ENCODE data around the gene NAPA.

The NAPA gene

DNA sequence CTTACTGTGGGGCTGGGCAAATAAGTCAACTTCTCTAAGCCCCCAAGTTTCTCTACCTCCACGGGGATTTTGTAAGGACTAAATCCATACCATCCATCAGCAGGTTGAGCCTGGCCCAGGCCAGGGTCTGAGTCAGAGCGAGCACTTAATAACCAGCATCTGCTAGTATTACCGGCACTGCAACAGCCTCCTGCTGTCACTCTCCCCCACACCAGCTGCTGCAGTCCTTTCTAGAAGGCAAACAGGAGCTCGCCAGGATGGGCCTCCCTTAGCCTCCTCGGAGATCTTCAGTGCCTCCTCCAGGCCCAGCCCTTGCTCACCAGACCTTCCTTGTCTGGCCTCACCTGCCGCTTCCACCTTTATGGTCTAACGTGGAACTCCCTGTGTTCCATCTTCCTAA, 3.2 kb downstream of the NAPA start:
- H3K27ac Mint-ChIP-seq = peak overlapping the region; percentile 99
- peaks cover 81% of the 10 kb centered on the region for H3K4me1 Mint-ChIP-seq
- peaks cover 32% of the 10 kb centered on the region for H3K36me3 Mint-ChIP-seq
- H3K9me3 Mint-ChIP-seq = no peaks in the 10 kb centered on the region
- H3K4me3 Mint-ChIP-seq = peak overlapping the region; percentile 100
- no peak for ATAC-seq
- DNase-seq (ENCODE audit: low spot score in 2 of 2) = no peak

DNA sequence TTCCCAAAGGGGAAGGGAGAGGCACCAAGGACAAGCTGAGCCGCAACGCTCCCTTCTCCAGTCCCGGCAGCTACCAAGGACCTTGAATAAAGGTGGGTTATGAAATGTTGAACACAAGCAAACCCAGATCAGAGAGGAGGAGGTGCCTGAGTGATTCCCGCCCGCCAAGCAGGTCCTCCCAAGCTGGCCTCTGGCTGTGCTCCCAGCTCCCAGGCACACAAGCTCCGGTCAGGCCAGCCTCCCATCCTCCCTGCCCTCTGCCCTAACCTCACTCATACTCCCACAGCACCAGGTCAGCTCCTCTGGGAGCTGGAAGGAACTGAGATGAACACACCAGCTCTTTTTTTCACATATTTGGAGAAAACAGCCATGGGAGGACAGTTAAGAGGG, 3.7 kb downstream of the NAPA start:
- DNase-seq (ENCODE audit: low spot score in 2 of 2) = no peak
- H3K4me3 Mint-ChIP-seq = no peak overlapping the region
- H3K27ac Mint-ChIP-seq = peak overlapping the region; percentile 99
- peaks cover 36% of the 10 kb centered on the region for H3K36me3 Mint-ChIP-seq
- peaks cover 76% of the 10 kb centered on the region for H3K4me1 Mint-ChIP-seq
- ATAC-seq = no peak
- H3K9me3 Mint-ChIP-seq = no peaks in the 10 kb centered on the region

DNA sequence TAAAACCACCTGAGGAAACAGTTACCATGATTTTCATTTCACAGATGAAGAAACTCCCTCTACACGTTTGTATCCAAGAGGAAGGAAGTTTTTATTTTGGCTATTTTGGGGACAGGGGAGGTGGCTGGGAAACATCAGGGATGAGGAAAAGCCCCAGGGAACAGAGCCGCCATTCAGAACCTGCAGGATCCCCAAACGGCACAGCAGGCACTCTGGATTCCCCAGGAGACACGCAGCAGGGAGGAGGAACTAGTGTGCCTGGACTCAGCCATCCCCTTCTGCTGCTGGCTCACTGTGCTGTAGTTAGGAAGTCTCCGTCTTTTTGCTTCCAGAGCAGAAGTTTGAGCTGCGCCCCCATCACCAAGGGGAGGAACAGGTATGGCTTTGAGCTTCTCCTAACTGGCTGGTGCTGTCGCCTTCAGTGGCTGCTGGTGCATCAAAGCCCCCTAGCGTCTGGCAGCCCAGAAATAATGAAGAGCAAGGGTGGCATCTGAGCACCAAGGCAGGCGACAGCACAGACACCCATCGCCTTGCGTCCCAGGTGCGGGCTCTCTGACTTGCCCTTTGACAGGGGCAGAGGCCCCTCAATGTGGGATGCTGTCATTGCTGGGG, 4.2 kb downstream of the NAPA start:
- DNase-seq (ENCODE audit: low spot score in 2 of 2) (no peak), ATAC-seq (no peak)
- Mint-ChIP-seq H3K4me1 (peaks cover 71% of the 10 kb centered on the region), H3K36me3 (peaks cover 32% of the 10 kb centered on the region), H3K4me3 (no peak overlapping the region), H3K27ac (peak overlapping the region; percentile 99), H3K9me3 (no peaks in the 10 kb centered on the region)

DNA sequence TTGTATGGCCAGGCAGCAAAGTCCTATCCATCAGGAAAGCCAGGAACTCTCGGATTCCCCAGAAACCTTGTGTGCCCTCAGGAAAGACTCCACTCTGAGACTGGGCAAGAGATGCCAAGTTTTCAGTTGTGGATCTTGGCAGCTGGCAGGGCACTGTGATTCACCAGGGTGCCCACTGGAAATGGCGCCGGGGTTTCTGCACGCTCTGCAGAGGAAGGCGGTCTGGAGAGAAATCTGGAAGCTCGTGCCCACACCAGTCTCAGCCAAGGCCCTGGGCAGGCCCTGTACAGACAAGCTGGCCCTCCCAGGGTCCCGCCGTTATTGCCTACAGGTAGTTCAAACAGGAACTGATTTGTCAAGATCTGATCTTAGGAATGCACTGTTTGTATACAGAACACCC, 4.9 kb downstream of the NAPA start:
- Mint-ChIP-seq H3K9me3 (no peaks in the 10 kb centered on the region), H3K36me3 (peaks cover 30% of the 10 kb centered on the region), H3K27ac (peak overlapping the region; percentile 99), H3K4me3 (no peak overlapping the region), H3K4me1 (peaks cover 68% of the 10 kb centered on the region)
- ATAC-seq = no peak
- no peak for DNase-seq (ENCODE audit: low spot score in 2 of 2)

DNA sequence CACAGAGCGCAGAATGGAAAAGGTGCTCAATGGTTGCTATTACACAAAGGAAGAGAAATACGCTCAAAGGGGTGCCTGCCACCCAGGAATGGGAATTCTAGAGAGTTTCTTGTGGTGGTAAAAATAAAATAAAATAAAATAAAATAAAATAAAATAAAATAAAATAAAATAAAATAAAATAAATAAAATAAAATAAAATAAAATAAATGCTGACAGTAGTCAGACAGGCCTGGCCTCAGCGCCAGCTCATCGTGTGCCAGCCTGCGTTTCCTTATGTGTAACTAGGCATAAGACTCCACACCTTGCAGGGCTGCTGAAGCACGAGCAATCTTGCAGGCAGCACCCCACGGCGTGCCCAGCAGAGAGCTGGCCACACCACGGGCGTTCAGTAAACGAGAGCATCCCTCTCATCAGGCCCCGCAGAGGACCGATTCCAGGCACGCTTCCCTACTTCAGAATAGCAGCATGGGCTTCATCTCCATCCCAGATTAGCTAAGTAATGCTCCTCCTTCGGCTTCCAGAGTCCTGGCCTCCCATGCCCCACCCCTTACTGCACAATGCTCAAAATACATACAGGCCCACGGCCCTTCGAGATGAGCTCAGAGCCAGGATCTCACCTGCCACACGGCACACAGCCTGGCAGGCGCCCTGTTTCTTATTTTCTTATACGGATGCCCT, 5.6 kb downstream of the NAPA start:
- Mint-ChIP-seq H3K4me1 (peaks cover 61% of the 10 kb centered on the region), H3K27ac (peak overlapping the region; percentile 99), H3K36me3 (peaks cover 28% of the 10 kb centered on the region), H3K4me3 (no peak overlapping the region), H3K9me3 (no peaks in the 10 kb centered on the region)
- no peak for DNase-seq (ENCODE audit: low spot score in 2 of 2)
- ATAC-seq = no peak

DNA sequence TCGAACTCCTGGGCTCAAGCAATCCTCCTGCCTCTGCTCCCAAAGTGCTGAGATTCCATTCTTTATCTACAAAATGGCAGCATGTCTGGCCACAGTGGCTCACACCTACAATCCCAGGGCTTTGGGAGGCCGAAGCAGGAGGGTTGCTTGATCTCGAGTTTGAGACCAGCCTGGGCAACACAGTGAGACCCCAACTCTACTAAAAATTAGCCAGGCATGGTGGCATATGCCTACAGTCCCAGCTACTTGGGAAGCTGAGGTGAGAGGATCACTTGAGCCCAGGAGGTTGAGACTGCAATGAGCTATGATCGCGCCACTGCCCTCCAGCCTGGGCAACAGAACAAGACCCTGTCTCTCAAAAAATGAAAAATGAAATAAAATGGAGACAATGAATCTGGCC, 6.1 kb downstream of the NAPA start:
- H3K27ac Mint-ChIP-seq = peak overlapping the region; percentile 72
- peaks cover 55% of the 10 kb centered on the region for H3K4me1 Mint-ChIP-seq
- peaks cover 28% of the 10 kb centered on the region for H3K36me3 Mint-ChIP-seq
- ATAC-seq (no peak), DNase-seq (ENCODE audit: low spot score in 2 of 2) (no peak)
- no peaks in the 10 kb centered on the region for H3K9me3 Mint-ChIP-seq
- no peak overlapping the region for H3K4me3 Mint-ChIP-seq

DNA sequence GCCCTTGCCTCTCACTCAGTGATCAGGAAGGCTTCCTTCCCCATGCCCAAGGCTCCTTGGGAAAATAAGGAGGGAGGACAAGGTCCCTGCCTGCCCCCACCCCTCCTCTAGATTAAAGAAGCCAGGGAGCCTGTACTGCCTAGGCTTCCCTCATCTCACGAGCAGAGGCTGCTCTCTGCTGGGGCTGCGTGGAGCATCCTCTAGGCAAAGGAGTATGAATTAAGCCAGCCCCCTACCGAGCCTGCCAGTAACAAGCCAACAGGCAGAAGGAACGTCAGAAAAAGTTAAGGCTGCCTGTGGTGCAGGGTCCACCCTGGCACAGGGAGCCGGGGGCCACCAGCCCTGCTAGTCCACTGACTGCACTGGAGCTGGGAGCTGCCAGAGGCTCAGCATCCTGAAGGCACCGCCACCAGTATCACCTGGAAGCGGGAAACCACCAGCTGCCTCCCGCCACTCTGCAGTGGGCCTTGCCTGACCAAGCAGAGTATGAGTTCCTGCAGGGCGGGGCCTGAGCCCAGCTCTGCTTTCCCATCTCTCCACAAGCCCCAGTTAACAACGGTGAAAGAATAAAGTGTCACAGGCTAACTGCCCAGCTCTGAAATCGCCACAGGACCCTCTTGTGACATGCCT, 6.8 kb downstream of the NAPA start:
- Mint-ChIP-seq H3K9me3 (no peaks in the 10 kb centered on the region), H3K4me1 (peaks cover 49% of the 10 kb centered on the region), H3K36me3 (peaks cover 27% of the 10 kb centered on the region), H3K27ac (peak overlapping the region; percentile 83), H3K4me3 (no peak overlapping the region)
- DNase-seq (ENCODE audit: low spot score in 2 of 2) (no peak), ATAC-seq (no peak)

DNA sequence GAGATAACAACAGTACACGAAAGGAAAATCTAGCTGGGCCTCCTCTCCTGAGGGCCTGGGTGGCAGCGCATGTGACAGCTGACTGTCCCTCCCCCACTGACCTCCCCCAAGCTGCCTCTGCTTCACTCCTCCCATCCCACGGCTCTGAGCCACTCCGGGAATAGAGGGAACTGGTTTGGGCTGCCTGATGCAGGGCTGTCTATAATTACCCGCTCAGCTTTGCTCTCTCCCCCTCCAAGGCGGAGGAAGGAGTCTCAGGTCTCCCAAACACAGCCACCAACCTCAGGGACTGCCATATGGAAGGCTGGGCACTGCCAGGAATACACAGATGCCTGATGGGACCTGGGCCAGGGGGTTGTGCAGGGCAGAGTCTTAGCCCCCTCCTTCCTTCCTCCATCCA, 7.9 kb downstream of the NAPA start:
- Mint-ChIP-seq H3K9me3 (no peaks in the 10 kb centered on the region), H3K4me1 (peaks cover 38% of the 10 kb centered on the region), H3K4me3 (no peak overlapping the region), H3K27ac (peak overlapping the region; percentile 83), H3K36me3 (peaks cover 38% of the 10 kb centered on the region)
- no peak for DNase-seq (ENCODE audit: low spot score in 2 of 2)
- ATAC-seq = no peak

DNA sequence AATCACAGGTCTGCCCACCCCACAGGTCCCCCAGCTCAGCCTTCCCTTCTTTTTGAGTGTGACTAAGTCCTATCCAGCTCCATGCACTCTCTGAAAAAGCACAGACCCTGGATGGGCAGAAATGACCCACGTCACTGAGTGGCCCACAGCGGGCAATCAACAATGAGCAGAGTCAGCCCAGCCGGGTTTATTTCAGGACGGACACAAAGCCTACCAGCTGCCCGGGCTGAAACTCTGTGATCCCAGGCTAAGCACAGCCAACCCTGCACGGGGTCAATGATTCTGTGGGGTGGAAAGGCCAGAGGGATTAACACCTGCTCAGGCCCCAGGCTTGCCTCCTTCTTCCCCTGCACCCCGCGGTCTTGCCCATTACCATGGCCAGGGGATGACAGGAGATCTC, 8.4 kb downstream of the NAPA start:
- Mint-ChIP-seq H3K4me3 (no peak overlapping the region), H3K27ac (peak overlapping the region; percentile 83), H3K36me3 (peaks cover 43% of the 10 kb centered on the region), H3K9me3 (no peaks in the 10 kb centered on the region), H3K4me1 (peaks cover 33% of the 10 kb centered on the region)
- DNase-seq (ENCODE audit: low spot score in 2 of 2) = no peak
- ATAC-seq = no peak

DNA sequence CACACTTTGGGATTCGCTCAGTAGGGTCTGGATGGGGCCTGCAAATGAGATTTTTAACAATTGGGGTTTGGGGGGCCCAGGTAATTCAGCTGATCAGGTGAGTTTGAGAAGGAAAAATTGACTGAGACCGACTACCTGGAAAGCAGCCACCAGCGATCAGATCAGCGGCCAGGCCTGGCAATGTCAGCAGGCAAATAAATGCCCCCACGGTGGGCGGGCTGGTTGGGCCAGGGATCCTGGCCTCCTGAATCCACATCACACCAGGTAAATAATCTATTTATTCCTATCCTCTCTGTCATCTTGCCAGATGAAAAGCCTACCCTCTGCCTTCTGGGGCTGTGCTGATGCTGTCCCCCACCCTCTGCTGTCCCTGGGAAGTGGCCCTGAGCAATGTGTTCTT, 9.4 kb downstream of the NAPA start:
- no peaks in the 10 kb centered on the region for H3K9me3 Mint-ChIP-seq
- H3K4me3 Mint-ChIP-seq = no peak overlapping the region
- ATAC-seq (no peak), DNase-seq (ENCODE audit: low spot score in 2 of 2) (no peak)
- no peak overlapping the region for H3K27ac Mint-ChIP-seq
- H3K36me3 Mint-ChIP-seq = peaks cover 49% of the 10 kb centered on the region
- peaks cover 23% of the 10 kb centered on the region for H3K4me1 Mint-ChIP-seq

DNA sequence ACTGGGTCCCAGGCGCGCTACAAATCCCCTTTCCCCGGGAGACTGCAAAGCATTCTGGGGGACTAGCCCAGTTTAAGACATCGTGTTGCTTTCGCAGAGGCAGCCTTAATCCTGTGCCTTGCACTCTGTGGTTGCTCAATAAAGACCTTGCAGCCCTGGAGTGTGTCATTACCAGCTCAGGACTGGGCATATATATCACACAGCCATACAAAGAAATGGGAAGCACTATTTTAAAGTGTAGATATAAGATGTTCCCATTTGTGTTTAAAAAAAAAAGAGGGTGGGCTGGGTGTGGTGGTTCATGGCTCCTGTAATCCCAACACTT, 11.1 kb downstream of the NAPA start:
- ATAC-seq (no peak), DNase-seq (ENCODE audit: low spot score in 2 of 2) (no peak)
- H3K4me1 Mint-ChIP-seq = peaks cover 19% of the 10 kb centered on the region
- H3K27ac Mint-ChIP-seq = peak overlapping the region; percentile 50
- no peaks in the 10 kb centered on the region for H3K9me3 Mint-ChIP-seq
- H3K36me3 Mint-ChIP-seq = peaks cover 57% of the 10 kb centered on the region
- H3K4me3 Mint-ChIP-seq = no peak overlapping the region

DNA sequence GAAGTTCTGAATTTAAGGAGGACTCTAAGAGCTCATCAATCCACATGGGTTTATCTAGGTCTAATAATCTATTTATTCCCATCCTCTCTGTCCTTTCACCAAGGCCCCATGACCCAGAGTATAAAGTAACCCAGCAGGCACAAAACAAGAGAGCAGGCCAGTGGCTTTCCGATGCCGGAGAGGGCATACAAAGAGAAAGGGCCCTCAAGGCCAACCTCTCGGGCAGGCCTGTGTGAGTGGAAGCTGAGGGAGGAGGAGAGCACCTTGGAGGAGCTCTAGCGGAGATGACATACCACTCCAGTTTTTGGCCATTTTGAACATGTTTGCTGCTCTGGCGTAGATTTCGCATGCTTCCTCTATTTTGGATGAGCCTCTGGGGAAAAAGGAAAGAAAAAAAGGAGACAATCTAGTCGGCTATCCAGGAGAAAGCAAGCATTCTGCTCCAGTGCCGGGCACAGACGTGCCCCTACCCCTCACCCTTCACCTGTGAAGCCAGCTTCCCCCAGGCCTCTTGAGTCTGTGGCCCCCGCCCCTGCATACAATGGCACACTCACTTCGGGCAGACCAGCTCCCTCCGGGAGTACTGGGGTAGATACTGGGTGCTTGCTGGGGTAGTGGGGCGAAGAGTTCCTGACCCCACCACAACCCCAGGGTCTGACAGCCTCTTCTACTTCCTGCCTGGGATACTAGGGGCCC, 11.6 kb downstream of the NAPA start:
- H3K4me1 Mint-ChIP-seq = peaks cover 19% of the 10 kb centered on the region
- H3K36me3 Mint-ChIP-seq = peaks cover 57% of the 10 kb centered on the region
- DNase-seq (ENCODE audit: low spot score in 2 of 2) = no peak
- peak overlapping the region; percentile 50 for H3K27ac Mint-ChIP-seq
- H3K4me3 Mint-ChIP-seq = no peak overlapping the region
- ATAC-seq = no peak
- H3K9me3 Mint-ChIP-seq = no peaks in the 10 kb centered on the region

DNA sequence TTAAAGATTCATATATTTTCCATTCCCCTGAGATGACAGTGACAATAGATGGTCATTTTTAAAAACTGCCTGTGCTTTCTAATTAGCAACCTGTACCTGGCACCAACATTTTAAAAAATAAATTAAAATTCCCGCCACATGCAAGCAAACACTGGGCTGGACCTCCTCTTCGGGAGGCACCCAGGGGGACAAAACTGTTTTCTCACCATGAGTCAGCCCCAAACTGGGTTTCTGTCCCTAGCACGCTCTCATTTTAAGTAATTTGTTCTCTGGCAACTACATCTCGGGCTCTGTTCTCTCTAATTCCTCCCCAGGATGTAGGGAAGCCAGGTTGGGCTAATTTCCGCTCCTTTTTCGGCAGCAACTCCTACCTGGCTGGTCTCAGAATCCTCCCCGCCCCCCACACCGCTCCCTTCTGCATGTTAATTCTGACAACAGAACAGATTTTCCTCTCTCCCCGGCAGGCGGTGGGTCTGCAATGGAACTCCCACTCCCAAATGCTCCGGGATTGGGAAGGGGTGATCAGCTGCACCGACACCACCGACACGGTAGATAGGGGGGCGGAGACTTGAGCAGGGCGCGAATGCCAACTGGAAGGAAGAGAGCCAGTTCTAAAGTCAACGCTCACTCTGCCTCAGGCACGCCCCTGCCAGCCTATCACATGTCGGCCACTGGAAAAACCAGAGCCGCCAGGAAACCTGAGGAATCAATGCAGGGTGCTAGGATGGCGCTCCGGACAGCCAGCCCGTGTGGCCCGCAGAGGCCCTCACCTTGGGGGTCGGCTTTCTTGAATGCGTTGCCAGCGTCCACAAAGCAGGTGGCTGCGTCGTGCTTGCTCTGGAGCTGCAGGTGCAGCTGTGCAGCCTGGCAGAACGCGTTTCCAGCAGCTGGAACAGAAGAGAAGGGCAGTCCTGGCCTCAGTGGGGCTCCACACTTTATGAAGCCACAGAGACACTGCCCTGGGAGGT, 14.7 kb downstream of the NAPA start:
- Mint-ChIP-seq H3K27ac (peak overlapping the region; percentile 68), H3K4me1 (peaks cover 13% of the 10 kb centered on the region)
- ATAC-seq = no peak

DNA sequence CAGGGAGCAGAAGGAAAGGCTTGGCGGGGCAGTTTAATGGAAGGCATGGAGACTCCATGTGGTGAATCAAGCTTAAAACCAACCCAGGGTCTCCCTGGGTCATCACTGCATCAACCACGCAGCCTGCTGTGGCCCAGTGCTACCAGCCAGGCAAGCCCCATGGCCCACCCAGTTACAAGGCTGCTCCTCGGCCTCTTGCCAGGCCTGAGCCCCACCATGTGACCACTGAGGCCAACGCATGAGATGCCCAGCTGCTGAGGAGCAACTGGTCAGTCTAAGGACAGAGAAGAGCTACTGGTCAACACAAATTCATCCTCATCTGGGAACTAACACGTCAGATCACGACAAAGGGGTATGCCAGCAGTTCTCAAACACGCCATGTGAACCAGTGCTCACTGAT, 15.5 kb downstream of the NAPA start:
- no peak overlapping the region for H3K4me3 Mint-ChIP-seq
- DNase-seq (ENCODE audit: low spot score in 2 of 2) = no peak
- no peak for ATAC-seq
- peak overlapping the region; percentile 76 for H3K27ac Mint-ChIP-seq
- H3K4me1 Mint-ChIP-seq = peaks cover 13% of the 10 kb centered on the region
- H3K9me3 Mint-ChIP-seq = no peaks in the 10 kb centered on the region
- peaks cover 42% of the 10 kb centered on the region for H3K36me3 Mint-ChIP-seq

More for the DNA sequence above, 14.7 kb downstream of the NAPA start:
- no peaks in the 10 kb centered on the region for H3K9me3 Mint-ChIP-seq
- no peak overlapping the region for H3K4me3 Mint-ChIP-seq
- no peak for DNase-seq (ENCODE audit: low spot score in 2 of 2)
- peaks cover 46% of the 10 kb centered on the region for H3K36me3 Mint-ChIP-seq

DNA sequence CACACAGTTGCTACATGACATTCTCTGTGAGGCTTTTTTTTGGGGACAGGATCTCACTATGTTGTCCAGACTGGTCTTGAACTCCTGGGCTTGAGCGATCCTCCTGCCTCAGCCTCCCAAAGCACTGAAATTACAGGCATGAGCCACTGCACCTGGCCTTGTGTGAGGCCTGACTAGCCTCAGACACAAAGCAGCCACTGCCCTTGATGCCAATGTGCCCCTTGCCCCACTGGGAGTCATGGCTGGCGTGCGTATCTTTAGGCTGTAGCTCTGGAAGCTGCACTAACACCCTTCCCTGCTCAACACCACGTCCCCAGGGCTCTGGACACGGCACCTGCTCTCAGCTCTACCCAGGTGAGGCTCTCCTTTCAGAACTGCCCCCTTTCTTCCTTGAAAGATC, 16.3 kb downstream of the NAPA start:
- Mint-ChIP-seq H3K4me3 (no peak overlapping the region), H3K4me1 (peaks cover 13% of the 10 kb centered on the region), H3K36me3 (peaks cover 34% of the 10 kb centered on the region), H3K9me3 (no peaks in the 10 kb centered on the region), H3K27ac (peak overlapping the region; percentile 76)
- DNase-seq (ENCODE audit: low spot score in 2 of 2) (no peak), ATAC-seq (no peak)
